GM12878 (cell line): ENCODE results near the gene HNRNPLL. TPM values are rescaled to one million over a fixed set of nuclear protein-coding genes. Genes with fewer than 3 reads are reported as not detected.

Source experiments
- ATAC-seq: fragments of 200-7000 bp; cut with Tn5 transposase; 3 replicates; pipeline ENCODE4 v1.9.1; 2020; ENCODE audit warnings: mild to moderate bottlenecking, moderate library complexity
- BruUV-seq: library from RNA; stranded (reverse); fragments of 400-500 nt; replicated peaks from 2 replicates; lab custom pipeline; 2021; lab: Mats Ljungman, UMichigan
- CTCF ChIA-PET: fragments of 300-600 bp; sonication (Branson Sonifier 250); formaldehyde crosslinking; extraction: SDS; loops from one replicate; lab custom pipeline; 2021; ENCODE audit warnings: inconsistent platforms; lab: Yijun Ruan, JAX
- POLR2A ChIA-PET: fragments of 350-600 bp; formaldehyde crosslinking; extraction: SDS; loops from one replicate; lab custom pipeline; 2021; ENCODE audit warnings: inconsistent platforms; lab: Charles Lee
- RAD21 ChIA-PET: fragments of 300-600 bp; sonication (Branson Sonifier 250); formaldehyde crosslinking; loops from one replicate; lab custom pipeline; 2023; ENCODE audit warnings: antibody characterized with exemption; ENCODE audit not compliant: unreplicated experiment; lab: Charles Lee
- SMC1A ChIA-PET: fragments of 300-600 bp; sonication (Branson Sonifier 250); formaldehyde crosslinking; loops from one replicate; lab custom pipeline; 2023; ENCODE audit not compliant: unreplicated experiment, uncharacterized antibody; lab: Charles Lee
- DNase-seq: peaks from one replicate; pipeline ENCODE4 v3.0.0-alpha.2; 2011; ENCODE audit warnings: low read depth, low spot score
- FAIRE-seq: peaks from 3 replicates; lab custom pipeline; 2011; peaks lifted over from hg19 to GRCh38; lab: Jason Lieb, UNC
- H2AFZ ChIP-seq: 2 replicates; pipeline ENCODE4 v1.6.0; 2011; ENCODE audit warnings: low read depth, low read length, control low read depth; ENCODE audit not compliant: control insufficient read depth
- H3K27ac ChIP-seq: 2 replicates; pipeline ENCODE4 v1.5.1; 2011; ENCODE audit warnings: control low read depth; ENCODE audit not compliant: control insufficient read depth, insufficient read depth
- H3K27me3 ChIP-seq, 2 experiments: replicated peaks in 1 of 2; 2 replicates each; pipeline versions ENCODE4 v1.6.0 to v1.6.1; 2011; ENCODE audit warnings: low read length in 1 of 2; ENCODE audit not compliant: control insufficient read depth in 2 of 2, insufficient read depth in 2 of 2
- H3K36me3 ChIP-seq, 2 experiments: 2 replicates each; pipeline ENCODE4 v1.5.1; 2011; ENCODE audit warnings: low read length in 1 of 2; ENCODE audit not compliant: control insufficient read depth in 2 of 2, insufficient read depth in 2 of 2
- H3K4me1 ChIP-seq: 2 replicates; pipeline ENCODE4 v1.6.1; 2011; ENCODE audit warnings: mild to moderate bottlenecking, low read length, moderate library complexity, mixed read lengths; ENCODE audit not compliant: control insufficient read depth, insufficient read depth
- H3K4me2 ChIP-seq: 2 replicates; pipeline ENCODE4 v1.6.0; 2011; ENCODE audit warnings: control low read depth; ENCODE audit not compliant: control insufficient read depth, insufficient read depth
- H3K4me3 ChIP-seq: fragments of 200-600 bp; sonication (generic); 2 replicates; pipeline ENCODE4 v1.5.1; 2016
- H3K79me2 ChIP-seq: 2 replicates; pipeline ENCODE4 v1.6.0; 2011; ENCODE audit warnings: low read length; ENCODE audit not compliant: control insufficient read depth, insufficient read depth
- H3K9ac ChIP-seq: 2 replicates; pipeline ENCODE4 v1.8.0; 2011; ENCODE audit warnings: low read length, control low read depth, mixed read lengths; ENCODE audit not compliant: control insufficient read depth, insufficient read depth
- H3K9me3 ChIP-seq: replicated peaks from 3 replicates; pipeline ENCODE4 v1.5.1; 2011; ENCODE audit warnings: mild to moderate bottlenecking, low read length; ENCODE audit not compliant: control insufficient read depth, insufficient read depth
- H4K20me1 ChIP-seq: 2 replicates; pipeline ENCODE4 v1.6.0; 2011; ENCODE audit not compliant: control insufficient read depth, insufficient read depth
- FOS ChIP-seq: IDR thresholded peaks from 3 replicates; pipeline ENCODE4 v1.6.1; 2011; ENCODE audit warnings: borderline replicate concordance; ENCODE audit not compliant: insufficient read length; ENCODE audit errors: extremely low read depth
- IRF3 ChIP-seq: fragments of 450-650 bp; IDR thresholded peaks from 2 replicates; pipeline ENCODE4 v1.6.1; 2014; ENCODE audit warnings: mild to moderate bottlenecking
- POLR2AphosphoS5 ChIP-seq: IDR thresholded peaks from 2 replicates; pipeline ENCODE4 v1.6.1; 2011; ENCODE audit warnings: mild to moderate bottlenecking, low read length, inconsistent platforms
- RAD51 ChIP-seq: fragments of 450-650 bp; IDR thresholded peaks from 2 replicates; pipeline ENCODE4 v1.6.1; 2016; ENCODE audit warnings: moderate library complexity, mild to moderate bottlenecking, inconsistent platforms
- RELB ChIP-seq: fragments of 450-650 bp; IDR thresholded peaks from 2 replicates; pipeline ENCODE4 v1.6.1; 2017; ENCODE audit warnings: low read depth, mild to moderate bottlenecking, moderate library complexity
- SMAD1 ChIP-seq: fragments of 450-650 bp; IDR thresholded peaks from 2 replicates; pipeline ENCODE4 v1.6.1; 2018; ENCODE audit warnings: mild to moderate bottlenecking, low read depth; ENCODE audit not compliant: partially characterized antibody
- WGBS: methylation state at CpG from one replicate; pipeline ENCODE4 v1.1.6; 2016; ENCODE audit warnings: low lambda C conversion rate; ENCODE audit not compliant: insufficient replicate concordance, insufficient coverage; ENCODE audit errors: missing lambda C conversion rate; 5-methylcytosine and 5-hydroxymethylcytosine counted together
- in situ Hi-C: fragments of 300-500 bp; cut with MboI; formaldehyde crosslinking; loops from 9 replicates; pipeline ENCODE4 v1.14.3; 2018; ENCODE audit warnings: mixed read lengths
- intact Hi-C: fragments of 100-400 bp; cut with micrococcal nuclease; formaldehyde crosslinking; loops from one replicate; pipeline ENCODE4 v1.14.2; 2022; ENCODE audit not compliant: unreplicated experiment
- polyA plus RNA-seq, 11 experiments: library from polyadenylated mRNA; depleted of rRNA in 4 of 11; unstranded in 6 of 11; stranded (reverse) in 5 of 11; fragments of >200 nt; fragmentation: Nextera tagmentation in 4 of 11; fragmentation: Illumina TruSeq in 1 of 11; extraction: Ambion mirVana in 4 of 11; extraction: Trizol in 1 of 11; gene quantifications; 1 replicate in 1 of 11; 2 replicates in 10 of 11; pipeline versions ENCODE4 v1.2.1 to v1.2.3, GENCODE V29; 2011 to 2016; ENCODE audit warnings: inconsistent platforms in 2 of 11, missing spikeins in 2 of 11, low read depth in 1 of 11
- total RNA-seq, 4 experiments: library from RNA; depleted of rRNA in 3 of 4; stranded (reverse); fragments of >200 nt in 3 of 4; fragmentation: Illumina TruSeq in 1 of 4; extraction: Trizol in 1 of 4; gene quantifications; 2 replicates each; pipeline versions ENCODE4 v1.2.1 to v1.2.3, GENCODE V29; 2013 to 2021

HNRNPLL gene
- total and polyA plus RNA-seq, 10 of the 15 experiments (the other 5 are each of a cell fraction or from before 2014, with no cell fraction given): 0.98 to 27.1 (median 2.9) TPM

DNA sequence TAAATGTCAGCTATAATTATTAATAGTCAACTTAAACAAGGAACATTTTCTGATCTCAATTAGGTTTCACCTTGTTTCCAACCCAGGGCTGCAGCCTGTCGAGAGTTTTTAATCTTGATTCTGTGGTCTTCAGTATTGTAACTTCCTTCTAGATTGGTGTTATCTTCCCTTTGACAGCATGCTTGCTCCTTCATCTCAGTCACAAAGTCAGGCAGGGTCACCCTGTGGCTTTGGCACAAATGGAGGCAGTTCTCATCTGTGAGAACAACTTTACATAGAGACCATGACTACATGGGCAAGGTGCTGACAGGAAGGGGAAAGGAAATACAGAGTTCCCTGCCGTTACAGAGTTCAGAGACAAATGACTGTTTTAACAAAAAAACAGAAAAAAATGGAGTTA, 50.5 kb downstream of the HNRNPLL start:
- ChIA-PET RAD21 (no interaction called here), SMC1A (interaction anchor here (1.0 kb wide), 1 partner anchor 10 kb away, joined by 3 read pairs; no protein-coding TSS in a partner anchor), POLR2A (no interaction called here), CTCF (interaction anchor here (1.4 to 2.3 kb wide), 2 partner anchors 13 to 29 kb away, joined by 3 to 9 read pairs; no protein-coding TSS in a partner anchor)
- FAIRE-seq: no peak
- Histone ChIP-seq H3K36me3 (no peaks in the 10 kb centered on the region), H3K9ac (no peak overlapping the region), H4K20me1 (no peaks in the 10 kb centered on the region), H2AFZ (no peak overlapping the region), H3K4me3 (no peak overlapping the region), H3K27ac (no peak overlapping the region), H3K9me3 (no peaks in the 10 kb centered on the region), H3K79me2 (no peaks in the 10 kb centered on the region), H3K4me1 (no peaks in the 10 kb centered on the region), H3K4me2 (no peak overlapping the region), H3K27me3 (no peaks in the 10 kb centered on the region; a peak in 2 of 4 replicates)
- DNase-seq: no peak
- no TSS peak for BruUV-seq
- intact Hi-C loops: no loop called here
- TF ChIP-seq FOS: no peak
- in situ Hi-C loops: no loop called here
- no peak for ATAC-seq
- WGBS: 0% methylated on average over 2 of the region's 2 CpGs

DNA sequence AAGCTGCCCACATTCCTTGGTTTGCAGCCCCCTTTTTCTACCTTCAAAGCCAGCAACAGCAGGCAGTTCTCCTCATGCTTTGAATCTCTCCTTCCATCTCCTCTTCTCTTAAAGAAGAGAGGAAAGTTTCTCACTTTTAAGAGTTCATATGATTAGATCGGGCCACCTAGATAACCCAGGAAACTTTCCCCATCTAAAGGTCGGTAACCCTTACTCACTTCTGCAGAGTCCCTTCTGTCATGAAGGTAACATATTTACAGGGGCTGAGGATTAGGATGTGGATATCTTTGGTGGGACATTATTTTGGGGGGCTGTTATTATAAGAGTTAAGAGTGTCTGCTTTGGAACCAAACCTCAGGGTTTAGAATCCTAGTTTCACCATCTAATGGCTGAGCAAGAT, 51.0 kb downstream of the HNRNPLL start:
- H3K79me2 ChIP-seq: no peaks in the 10 kb centered on the region
- H3K9me3 ChIP-seq: no peaks in the 10 kb centered on the region
- TF ChIP-seq RAD51 (no peak), IRF3 (no peak), SMAD1 (no peak), POLR2AphosphoS5 (no peak), RELB (no peak)
- no peaks in the 10 kb centered on the region for H3K36me3 ChIP-seq
- intact Hi-C loops (no loop called here), in situ Hi-C loops (no loop called here)
- H2AFZ ChIP-seq: no peak overlapping the region
- H3K4me3 ChIP-seq: no peak overlapping the region
- H4K20me1 ChIP-seq: no peaks in the 10 kb centered on the region
- ChIA-PET POLR2A (interaction anchor here (0.6 kb wide), 1 partner anchor 92 kb away, joined by 4 read pairs; no protein-coding TSS in a partner anchor), RAD21 (no interaction called here), CTCF (interaction anchor here (1.4 kb wide), 1 partner anchor 30 kb away, joined by 3 read pairs; no protein-coding TSS in a partner anchor), SMC1A (no interaction called here)
- no peak overlapping the region for H3K9ac ChIP-seq
- no peaks in the 10 kb centered on the region for H3K4me1 ChIP-seq
- BruUV-seq: no TSS peak
- no peaks in the 10 kb centered on the region; a peak in 2 of 4 replicates for H3K27me3 ChIP-seq
- no peak for DNase-seq
- no peak for ATAC-seq
- no peak overlapping the region for H3K27ac ChIP-seq
- no peak for FAIRE-seq
- no peak overlapping the region for H3K4me2 ChIP-seq
- WGBS: 97% methylated on average over 2 of the region's 2 CpGs
